ENCODE results near the gene TMEM219.
"Not testable (repeated sequence)": the region's sequence is repeated elsewhere in the genome, so short reads cannot be mapped to it uniquely, and the experiment has no call there.

TMEM219 gene

DNA sequence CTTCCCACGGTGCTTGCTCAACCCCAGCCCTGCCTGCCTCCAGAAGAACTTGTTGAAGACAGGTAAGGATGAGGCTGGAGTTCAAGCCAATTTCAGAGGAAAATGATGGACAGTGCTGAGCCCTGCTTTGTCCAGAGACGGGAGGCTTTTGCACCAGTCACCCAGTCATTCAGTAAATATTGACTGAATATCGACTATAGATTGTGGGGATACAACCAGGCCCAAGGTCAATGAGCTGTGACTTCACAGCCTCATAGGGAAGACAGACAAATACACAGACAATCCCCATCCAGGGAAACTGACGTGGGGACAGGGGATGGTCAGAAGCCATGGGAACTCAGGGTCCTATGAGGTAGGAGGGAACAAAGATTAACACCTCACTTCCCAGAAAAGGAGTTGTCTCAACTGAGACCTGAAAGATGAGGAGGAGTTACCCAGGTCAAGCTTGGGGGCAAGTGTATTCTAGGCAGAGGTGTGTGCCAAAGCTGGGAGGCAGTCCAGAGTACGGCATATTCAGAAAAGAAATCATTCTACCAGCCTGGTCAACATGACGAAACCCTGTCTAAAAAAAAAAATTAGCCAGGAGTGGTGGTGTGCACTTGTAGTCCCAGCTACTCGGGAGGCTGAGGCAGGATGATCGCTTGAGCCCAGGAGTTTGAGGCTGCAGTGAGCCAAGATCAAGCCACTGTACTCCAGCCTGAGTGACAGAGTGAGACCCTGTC is 54.8 kb downstream of the TMEM219 start:
- no peak for DNase-seq

DNA sequence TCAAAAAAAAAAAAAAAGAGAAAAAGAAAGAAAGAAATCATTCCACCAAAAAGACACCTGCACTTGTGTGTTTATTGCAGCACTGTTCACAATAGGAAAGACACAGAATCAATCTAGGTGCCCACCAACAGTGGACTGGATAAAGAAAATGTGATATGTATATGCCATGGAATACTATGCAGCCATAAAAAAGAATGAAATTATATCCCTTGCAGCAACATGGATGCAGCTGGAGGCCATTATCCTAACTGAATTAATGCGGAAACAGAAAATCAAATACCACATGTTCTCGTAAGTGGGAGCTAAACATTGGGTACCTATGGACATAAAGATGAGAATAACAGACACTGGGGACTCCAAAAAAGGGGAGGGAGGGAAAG is 55.4 kb downstream of the TMEM219 start:
- no peak for DNase-seq

DNA sequence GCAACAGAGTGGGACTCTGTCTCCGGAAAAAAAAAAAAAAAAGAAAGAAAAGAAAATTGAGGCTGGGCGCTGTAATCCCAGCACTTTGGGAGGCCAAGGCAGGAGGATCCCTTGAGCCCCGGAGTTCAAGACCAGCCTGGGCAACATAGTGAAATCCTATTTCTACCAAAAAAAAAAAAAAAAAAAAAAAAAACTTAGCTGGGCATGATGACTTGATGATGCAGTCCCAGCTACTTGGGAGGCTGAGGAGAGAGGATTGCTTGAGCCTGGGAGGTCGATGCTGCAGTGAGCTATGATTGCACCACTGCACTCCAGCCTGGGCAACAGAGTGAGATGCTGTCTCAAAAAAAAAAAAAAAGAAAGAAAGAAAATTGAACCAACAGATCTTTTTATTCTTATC is 56.1 kb downstream of the TMEM219 start:
- DNase-seq, result not testable (repeated sequence)

DNA sequence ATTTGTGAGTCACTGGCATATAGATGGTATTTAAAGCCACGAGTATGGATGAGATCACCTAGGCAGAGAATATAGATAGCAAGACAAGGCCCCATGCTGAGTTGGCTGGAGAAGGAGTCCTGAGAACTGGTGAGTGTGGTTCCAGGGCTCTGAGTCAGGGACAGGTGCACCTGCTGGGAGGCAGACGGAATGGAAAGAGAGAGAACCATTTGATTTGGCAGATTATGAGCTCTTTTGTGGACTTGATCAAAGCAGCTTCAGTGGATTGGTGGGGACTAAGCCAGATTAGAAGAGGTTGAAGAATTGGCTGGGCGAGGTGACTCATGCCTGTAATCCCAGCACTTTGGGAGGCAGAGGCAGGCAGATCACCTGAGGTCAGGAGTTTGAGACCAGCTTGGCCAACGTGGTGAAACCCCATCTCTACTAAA is 56.9 kb downstream of the TMEM219 start:
- DNase-seq, result no peak

Measured in inflammatory macrophage treated with lipopolysaccharide for 4 hours (primary cell).